ENCODE results near the gene DNAJB11. TPM values are rescaled to one million over a fixed set of nuclear protein-coding genes. Genes with fewer than 3 reads are reported as not detected.
A peak's percentile ranks its signal among the peaks of the same experiment; 100 is the strongest.

Gene DNAJB11
- total and polyA plus RNA-seq, 2 of the 4 experiments (the other 2 are of a cell fraction) = 27.4 to 48.6 TPM

DNA sequence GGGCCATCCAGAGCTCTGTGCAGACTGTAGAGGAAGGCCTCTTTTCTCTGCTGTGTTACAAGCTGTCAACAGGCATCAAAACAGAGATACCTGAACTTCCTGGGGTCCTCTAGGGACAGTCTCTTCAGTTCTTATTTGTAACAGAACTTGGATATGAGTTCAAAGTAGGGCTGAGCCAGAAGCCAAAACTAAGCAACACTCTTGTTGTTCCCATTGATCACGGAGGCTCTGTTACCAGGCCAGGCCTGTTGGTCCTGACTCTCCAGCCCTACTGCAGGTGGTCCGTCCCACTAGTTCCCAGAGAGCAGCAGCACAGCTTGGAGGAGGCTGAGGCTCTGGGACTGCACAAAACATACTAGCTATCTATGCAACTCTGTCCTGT is 29.3 kb downstream of the DNAJB11 start:
- Histone ChIP-seq H3K4me1 (ENCODE audit: control insufficient read depth, insufficient read depth, low read length) (no peaks in the 10 kb centered on the region), H3K4me2 (ENCODE audit: low read depth, low read length) (no peak overlapping the region), H3K27me3 (ENCODE audit: control insufficient read depth, insufficient read depth, low read length) (peaks cover 7% of the 10 kb centered on the region), H3K79me1 (ENCODE audit: low read depth in 1 of 2, low read length in 2 of 2) (no peaks in the 10 kb centered on the region), H3K14ac (replicated peaks; ENCODE audit: low read depth, low read length) (no peak overlapping the region), H3K4ac (ENCODE audit: low read depth, low read length) (no peak overlapping the region), H3K9ac (ENCODE audit: low read depth, low read length) (no peak overlapping the region), H3K9me1 (ENCODE audit: insufficient read depth, low read length) (no peaks in the 10 kb centered on the region), H3K4me3 (ENCODE audit: insufficient read depth, low read depth, low read length) (no peak overlapping the region), H4K8ac (ENCODE audit: low read depth in 2 of 2, low read length in 2 of 2) (no peak overlapping the region), H2BK20ac (ENCODE audit: low read depth, low read length) (no peak overlapping the region), H3K56ac (ENCODE audit: extremely low read depth, insufficient read depth, low read length) (no peak overlapping the region), H4K91ac (ENCODE audit: insufficient read depth, low read depth, low read length) (no peak overlapping the region), H4K5ac (ENCODE audit: low read depth, low read length) (no peak overlapping the region), H3K9me3 (ENCODE audit: control insufficient read depth, insufficient read depth, low read length) (no peaks in the 10 kb centered on the region), H2AK5ac (ENCODE audit: low read depth, low read length) (no peak overlapping the region), H3K23ac (ENCODE audit: low read depth, low read length) (no peak overlapping the region), H2BK120ac (ENCODE audit: low read depth, low read length) (no peak overlapping the region), H4K20me1 (ENCODE audit: insufficient read depth, low read length) (no peaks in the 10 kb centered on the region), H3K27ac (ENCODE audit: insufficient read depth, low read length) (no peak overlapping the region), H2BK5ac (ENCODE audit: low read depth, low read length, poor library complexity, severe bottlenecking) (no peak overlapping the region), H2BK15ac (ENCODE audit: low read depth, low read length) (no peak overlapping the region), H3K36me3 (ENCODE audit: control insufficient read depth, insufficient read depth, low read length) (no peaks in the 10 kb centered on the region), H3K18ac (ENCODE audit: low read depth, low read length) (no peak overlapping the region), H2AFZ (replicated peaks; ENCODE audit: low read length, poor library complexity) (peak overlapping the region; percentile 16), H2AK9ac (replicated peaks; ENCODE audit: low read depth, low read length, poor library complexity) (no peak overlapping the region)
- CTCF ChIA-PET = interaction anchor here (1.2 kb wide), 1 partner anchor 11 kb away, joined by 5 read pairs; no protein-coding TSS in a partner anchor
- dilution Hi-C loops (cut with HindIII; ENCODE audit: low sequenced_read_pairs, unreplicated experiment) = no loop called here
- POLR2A ChIA-PET (ENCODE audit: unreplicated experiment) = no interaction called here
- TF ChIP-seq CTCF (conservative IDR thresholded peaks at IDR 0.05; ENCODE audit: low read depth, low read length) (no peak), RAD21 (IDR thresholded peaks at IDR 0.05; ENCODE audit: low read length) (no peak), POLR2A (IDR thresholded peaks at IDR 0.05; ENCODE audit: low read depth, low read length) (no peak), MXI1 (IDR thresholded peaks at IDR 0.05; ENCODE audit: borderline replicate concordance, low read depth, low read length) (no peak), MAFK (IDR thresholded peaks at IDR 0.05; ENCODE audit: low read depth, low read length) (no peak)
- TF ChIP-seq, protein P1, sequence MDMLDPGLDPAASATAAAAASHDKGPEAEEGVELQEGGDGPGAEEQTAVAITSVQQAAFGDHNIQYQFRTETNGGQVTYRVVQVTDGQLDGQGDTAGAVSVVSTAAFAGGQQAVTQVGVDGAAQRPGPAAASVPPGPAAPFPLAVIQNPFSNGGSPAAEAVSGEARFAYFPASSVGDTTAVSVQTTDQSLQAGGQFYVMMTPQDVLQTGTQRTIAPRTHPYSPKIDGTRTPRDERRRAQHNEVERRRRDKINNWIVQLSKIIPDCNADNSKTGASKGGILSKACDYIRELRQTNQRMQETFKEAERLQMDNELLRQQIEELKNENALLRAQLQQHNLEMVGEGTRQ (IDR thresholded peaks at IDR 0.05; ENCODE audit: low read depth, low read length) = no peak
- DNase-seq (no peak), ATAC-seq (ENCODE audit: low read depth) (no peak)
- no CpG with 5 or more reads among the region's 2 CpGs for WGBS, 2 experiments (ENCODE audit: extremely low coverage in 2 of 2, insufficient read length in 1 of 2)
- in situ Hi-C loops (cut with MboI; ENCODE audit: low sequenced_read_pairs) = no loop called here
- no TSS peak for BruUV-seq (replicated peaks)
- intact Hi-C loops (cut with micrococcal nuclease) = no loop called here

Data from IMR-90 (cell line).